Measurements from ENCODE around the gene RNF39.

RNF39 gene

DNA sequence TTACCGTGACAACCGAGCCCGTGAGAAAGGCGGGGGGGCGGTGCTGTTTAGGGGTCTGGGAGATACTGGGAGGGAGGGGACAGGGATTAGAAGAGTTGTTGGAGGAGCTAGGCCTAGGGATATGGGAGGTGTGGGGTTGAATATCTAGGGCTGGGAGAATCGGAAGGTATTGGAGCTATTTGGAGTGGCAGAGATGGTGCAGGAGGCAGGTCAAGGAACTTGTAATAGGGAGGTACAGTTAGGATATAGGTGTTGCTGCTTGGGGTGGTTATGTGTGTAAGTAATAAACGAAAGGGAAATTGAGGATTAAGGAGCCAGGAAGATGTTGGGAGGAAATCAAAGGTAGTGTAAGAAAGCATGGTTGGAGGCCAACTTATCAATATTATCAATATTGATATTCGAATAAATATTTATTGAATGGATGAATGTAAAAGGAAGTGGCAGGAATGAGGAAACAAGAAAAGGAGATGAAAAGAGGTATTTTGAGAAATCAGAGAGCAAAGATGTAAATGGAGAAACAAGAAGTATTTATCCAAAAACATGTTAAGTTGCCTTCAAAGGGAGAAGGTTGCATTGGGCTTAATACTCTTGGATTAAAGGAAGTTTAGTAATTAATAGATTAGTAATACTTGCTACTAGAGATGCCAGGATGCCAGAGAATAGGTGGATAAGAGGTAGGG is 8.0 kb downstream of the RNF39 start:
- DNase-seq (ENCODE audit: low read depth): no peak
- in situ Hi-C loops (cut with HindIII; ENCODE audit: low sequenced_read_pairs): loop anchor here (25.0 kb wide), 1 partner anchor 1305 kb away; no protein-coding TSS in a partner anchor
- peak overlapping the region; percentile 82 for H3K4me3 ChIP-seq (ENCODE audit: low read depth, low read length)
- TF ChIP-seq, protein P1, sequence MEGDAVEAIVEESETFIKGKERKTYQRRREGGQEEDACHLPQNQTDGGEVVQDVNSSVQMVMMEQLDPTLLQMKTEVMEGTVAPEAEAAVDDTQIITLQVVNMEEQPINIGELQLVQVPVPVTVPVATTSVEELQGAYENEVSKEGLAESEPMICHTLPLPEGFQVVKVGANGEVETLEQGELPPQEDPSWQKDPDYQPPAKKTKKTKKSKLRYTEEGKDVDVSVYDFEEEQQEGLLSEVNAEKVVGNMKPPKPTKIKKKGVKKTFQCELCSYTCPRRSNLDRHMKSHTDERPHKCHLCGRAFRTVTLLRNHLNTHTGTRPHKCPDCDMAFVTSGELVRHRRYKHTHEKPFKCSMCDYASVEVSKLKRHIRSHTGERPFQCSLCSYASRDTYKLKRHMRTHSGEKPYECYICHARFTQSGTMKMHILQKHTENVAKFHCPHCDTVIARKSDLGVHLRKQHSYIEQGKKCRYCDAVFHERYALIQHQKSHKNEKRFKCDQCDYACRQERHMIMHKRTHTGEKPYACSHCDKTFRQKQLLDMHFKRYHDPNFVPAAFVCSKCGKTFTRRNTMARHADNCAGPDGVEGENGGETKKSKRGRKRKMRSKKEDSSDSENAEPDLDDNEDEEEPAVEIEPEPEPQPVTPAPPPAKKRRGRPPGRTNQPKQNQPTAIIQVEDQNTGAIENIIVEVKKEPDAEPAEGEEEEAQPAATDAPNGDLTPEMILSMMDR (IDR thresholded peaks at IDR 0.05; ENCODE audit: low read depth, low read length, missing control alignments): no peak

DNA sequence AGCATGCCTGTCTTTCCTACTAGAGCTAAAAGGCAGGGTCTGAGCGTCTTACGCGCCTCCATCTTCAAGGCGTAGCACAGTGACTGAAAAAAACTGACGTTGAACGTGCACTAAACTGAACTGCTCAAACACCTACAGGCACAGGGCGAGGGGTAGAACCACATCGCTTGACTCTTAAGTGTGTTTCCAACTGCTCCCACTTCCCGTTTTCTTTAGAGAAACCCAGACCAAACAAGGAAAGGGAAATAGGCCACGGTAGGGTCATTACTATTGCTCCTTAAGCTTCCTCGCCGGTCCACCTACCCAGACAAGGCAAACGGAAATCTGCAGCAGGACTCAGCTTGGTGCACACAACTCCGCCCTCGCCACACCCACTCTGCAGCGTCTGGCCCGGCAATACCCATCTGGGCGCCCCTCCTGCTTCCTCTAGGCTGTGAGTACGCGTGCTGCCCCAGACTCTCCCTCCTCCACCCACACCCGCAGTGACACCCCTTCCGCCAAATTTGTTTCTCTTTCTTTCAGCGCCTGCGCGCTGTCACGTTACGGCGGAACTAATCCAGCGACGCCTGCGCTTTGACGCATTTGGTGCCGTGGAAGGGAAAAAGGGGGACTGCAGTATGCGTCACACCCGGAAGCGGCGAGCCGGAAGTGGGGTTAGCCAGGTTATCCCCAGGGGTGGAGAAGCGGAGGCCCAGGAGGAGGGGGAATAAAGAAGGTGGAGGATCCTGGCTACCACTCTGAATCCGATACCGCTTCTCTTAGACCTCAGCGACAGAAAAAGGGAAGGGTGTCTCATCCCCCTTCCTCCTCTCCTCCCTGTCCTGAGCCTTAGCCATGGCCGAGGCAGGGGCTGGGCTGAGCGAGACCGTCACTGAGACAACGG is 8.8 kb downstream of the RNF39 start, which contains the start of gene PPP1R11:
TSS of gene PPP1R11 (plus strand) at position 622 of the 883 bp plus-strand sequence. CDS start at position 835, 213 bp downstream.
- TF ChIP-seq, protein P1 (IDR thresholded peaks at IDR 0.05; ENCODE audit: low read depth, low read length, missing control alignments): no peak
- in situ Hi-C loops (cut with HindIII; ENCODE audit: low sequenced_read_pairs): loop anchor here (25.0 kb wide), 1 partner anchor 1305 kb away; no protein-coding TSS in a partner anchor
- peak; percentile 97 for DNase-seq (ENCODE audit: low read depth)
- peak within 1 kb of the TSS; percentile 82 for H3K4me3 ChIP-seq (ENCODE audit: low read depth, low read length)

DNA sequence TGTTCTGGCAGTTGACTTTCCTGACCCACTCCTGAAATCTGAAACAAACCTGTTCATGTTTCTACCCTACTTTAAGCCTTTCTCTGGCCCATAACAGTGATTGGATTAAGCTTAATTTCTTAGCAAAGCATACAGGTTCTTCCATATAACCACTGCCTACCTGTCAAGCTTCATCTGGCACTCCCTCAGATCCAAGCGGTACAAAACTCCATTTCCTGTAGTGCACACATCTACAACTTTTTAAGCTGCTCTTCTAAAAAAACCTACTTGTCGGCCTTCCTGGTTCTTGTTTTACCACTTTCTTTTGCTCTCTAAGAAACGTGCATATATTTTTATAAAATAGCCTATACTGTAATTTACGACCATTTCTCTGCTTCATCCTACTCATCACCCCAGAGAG is 9.5 kb downstream of the RNF39 start:
- peak overlapping the region; percentile 82 for H3K4me3 ChIP-seq (ENCODE audit: low read depth, low read length)
- TF ChIP-seq, protein P1 (IDR thresholded peaks at IDR 0.05; ENCODE audit: low read depth, low read length, missing control alignments): no peak
- in situ Hi-C loops (cut with HindIII; ENCODE audit: low sequenced_read_pairs): loop anchor here (25.0 kb wide), 1 partner anchor 1304 kb away; no protein-coding TSS in a partner anchor
- no peak for DNase-seq (ENCODE audit: low read depth)

DNA sequence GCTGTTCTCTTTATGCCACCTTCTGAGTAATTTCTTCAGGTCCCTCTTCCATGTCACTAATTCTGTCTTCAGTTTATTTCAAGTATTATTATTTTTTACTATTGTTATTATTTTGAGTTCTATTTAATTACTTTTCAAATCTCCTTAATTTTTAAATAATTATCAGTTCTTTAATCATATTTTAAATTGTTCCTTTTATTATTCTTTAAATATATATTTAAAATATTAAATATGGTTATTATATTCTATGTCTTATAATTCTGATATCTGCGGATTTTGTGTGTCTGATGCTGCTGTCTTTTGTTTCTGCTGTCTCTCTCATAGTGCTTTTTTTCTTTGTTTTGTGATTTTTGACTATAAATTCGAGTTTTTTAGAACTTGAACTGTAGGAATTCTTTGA is 12.3 kb downstream of the RNF39 start:
- in situ Hi-C loops (cut with HindIII; ENCODE audit: low sequenced_read_pairs): loop anchor here (25.0 kb wide), 1 partner anchor 1301 kb away; no protein-coding TSS in a partner anchor
- DNase-seq (ENCODE audit: low read depth): no peak
- no peak overlapping the region for H3K4me3 ChIP-seq (ENCODE audit: low read depth, low read length)
- TF ChIP-seq, protein P1 (IDR thresholded peaks at IDR 0.05; ENCODE audit: low read depth, low read length, missing control alignments): no peak

DNA sequence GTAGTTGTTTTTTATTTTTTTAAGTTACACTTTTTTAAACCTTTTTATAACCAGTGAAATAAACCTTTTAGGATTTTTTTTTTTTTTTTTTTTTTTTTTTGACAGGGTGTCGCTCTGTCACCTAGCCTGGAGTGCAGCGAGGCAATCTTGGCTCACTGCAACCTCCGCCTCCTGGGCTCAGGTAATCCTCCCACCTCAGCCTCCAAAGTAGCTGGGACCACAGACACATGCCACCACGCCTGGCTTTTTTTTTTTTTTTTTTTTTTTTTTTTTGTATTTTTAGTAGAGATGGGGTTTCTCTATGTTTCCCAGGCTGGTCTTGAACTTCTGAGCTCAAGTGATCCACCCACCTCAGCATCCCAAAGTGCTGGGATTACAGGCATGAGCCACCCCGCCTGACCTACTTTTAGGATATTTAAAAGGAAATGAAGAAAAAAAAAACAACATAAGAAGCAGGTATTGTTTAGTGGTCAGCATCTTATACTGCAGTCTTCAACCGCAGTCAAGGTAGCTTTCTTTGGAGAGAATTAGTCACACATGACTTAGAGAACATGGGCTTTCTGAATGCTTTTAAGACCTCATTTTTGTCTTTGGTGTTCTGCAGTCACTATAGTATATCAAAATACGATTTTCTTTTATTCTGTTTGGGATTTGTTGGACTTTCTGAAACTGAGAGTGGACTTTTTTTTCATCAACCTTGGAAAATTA is 12.9 kb downstream of the RNF39 start:
- peak overlapping the region; percentile 84 for H3K4me3 ChIP-seq (ENCODE audit: low read depth, low read length)
- no peak for DNase-seq (ENCODE audit: low read depth)
- TF ChIP-seq, protein P1 (IDR thresholded peaks at IDR 0.05; ENCODE audit: low read depth, low read length, missing control alignments): no peak
- in situ Hi-C loops (cut with HindIII; ENCODE audit: low sequenced_read_pairs): loop anchor here (25.0 kb wide), 1 partner anchor 1300 kb away; no protein-coding TSS in a partner anchor
